Mesothelial cell of epicardium (in vitro differentiated cells): ENCODE measurements around the gene GJB5. TPM values are rescaled to one million over a fixed set of nuclear protein-coding genes. Genes with fewer than 3 reads are reported as not detected.
A peak's percentile ranks its signal among the peaks of the same experiment; 100 is the strongest.

ENCODE experiments used
- DNase-seq, 2 experiments: peaks; one replicate each; pipeline ENCODE4 v3.0.0; 2021; ENCODE audit warnings: low spot score in 2 of 2; ENCODE audit not compliant: unreplicated experiment in 2 of 2
- H3K27ac Mint-ChIP-seq: 2 replicates; pipeline ENCODE4 v1.8.0; 2021; ENCODE audit warnings: mixed read lengths
- H3K27me3 Mint-ChIP-seq: 2 replicates; pipeline ENCODE4 v1.8.0; 2021; ENCODE audit warnings: low read depth, mixed read lengths
- H3K36me3 Mint-ChIP-seq: 2 replicates; pipeline ENCODE4 v1.8.0; 2021; ENCODE audit warnings: mixed read lengths
- H3K4me1 Mint-ChIP-seq: 2 replicates; pipeline ENCODE4 v1.8.0; 2021; ENCODE audit warnings: mixed read lengths
- H3K4me3 Mint-ChIP-seq: 2 replicates; pipeline ENCODE4 v1.8.0; 2021; ENCODE audit warnings: mild to moderate bottlenecking, moderate library complexity, mixed read lengths
- H3K9me3 Mint-ChIP-seq: 2 replicates; pipeline ENCODE4 v1.8.0; 2021; ENCODE audit warnings: mixed read lengths
- total RNA-seq: library from RNA; stranded (reverse); gene quantifications from 3 replicates; pipeline ENCODE4 v1.2.1, GENCODE V29; 2021
- TF ChIP-seq, protein P1 (sequence below): fragments of 200-600 bp; sonication (generic); IDR thresholded peaks from one replicate; pipeline ENCODE4 v1.5.0; 2021; ENCODE audit warnings: antibody characterized with exemption; ENCODE audit not compliant: unreplicated experiment

GJB5 gene
- total RNA-seq, 1 donor from 2014 or later: 0.38 TPM

DNA sequence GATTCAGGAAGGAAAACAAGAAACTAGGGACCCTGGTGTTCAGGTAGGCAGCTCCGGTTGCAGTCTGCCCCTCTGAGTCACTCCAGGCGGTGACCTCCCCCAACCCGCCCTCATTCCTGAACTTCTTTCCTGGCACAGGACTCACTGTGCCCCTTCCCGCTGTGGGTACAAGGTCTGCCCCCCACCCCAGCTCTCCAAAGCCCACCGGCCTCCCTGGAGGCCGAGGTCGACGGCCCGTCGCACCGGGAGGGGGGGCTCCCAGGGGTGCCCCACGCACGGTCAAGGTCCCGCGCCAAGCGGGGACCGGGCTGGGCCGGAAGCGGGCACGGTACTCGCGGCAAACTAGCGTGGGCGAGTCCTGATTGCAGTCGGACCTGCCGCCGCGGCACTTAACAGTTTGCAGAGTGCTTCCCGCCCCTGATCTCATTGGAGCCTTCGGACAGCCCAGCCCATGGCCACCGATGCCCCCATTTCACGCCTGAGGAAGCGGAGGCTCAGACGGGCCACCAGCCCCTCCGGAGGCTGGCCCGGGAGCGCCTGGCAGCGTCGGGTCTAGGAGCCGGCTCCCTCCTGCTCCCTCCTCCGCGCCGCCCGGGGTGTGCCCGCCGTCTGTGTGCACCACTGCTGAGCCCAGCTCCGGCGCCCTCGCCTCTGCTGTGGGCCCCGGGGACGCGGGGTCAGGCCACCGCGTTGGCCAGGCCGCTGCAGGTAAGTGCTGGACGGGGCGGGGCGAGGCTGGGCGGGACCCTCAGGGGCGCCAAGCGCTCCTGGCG lies 26.4 kb downstream of the GJB5 start, which contains the start of gene GJB3:
TSS of gene GJB3 (plus strand) at position 144 of the 773 bp plus-strand sequence. CDS start 3,549 bp downstream, outside the sequence.
- Mint-ChIP-seq H3K27ac (no peak within 1 kb of the TSS), H3K9me3 (no peaks in the 10 kb centered on the region), H3K4me3 (peak within 1 kb of the TSS; percentile 32), H3K4me1 (peaks cover 4% of the 10 kb centered on the region), H3K27me3 (peaks cover 75% of the 10 kb centered on the region), H3K36me3 (no peaks in the 10 kb centered on the region)
- DNase-seq: no peak
- TF ChIP-seq, protein P1, sequence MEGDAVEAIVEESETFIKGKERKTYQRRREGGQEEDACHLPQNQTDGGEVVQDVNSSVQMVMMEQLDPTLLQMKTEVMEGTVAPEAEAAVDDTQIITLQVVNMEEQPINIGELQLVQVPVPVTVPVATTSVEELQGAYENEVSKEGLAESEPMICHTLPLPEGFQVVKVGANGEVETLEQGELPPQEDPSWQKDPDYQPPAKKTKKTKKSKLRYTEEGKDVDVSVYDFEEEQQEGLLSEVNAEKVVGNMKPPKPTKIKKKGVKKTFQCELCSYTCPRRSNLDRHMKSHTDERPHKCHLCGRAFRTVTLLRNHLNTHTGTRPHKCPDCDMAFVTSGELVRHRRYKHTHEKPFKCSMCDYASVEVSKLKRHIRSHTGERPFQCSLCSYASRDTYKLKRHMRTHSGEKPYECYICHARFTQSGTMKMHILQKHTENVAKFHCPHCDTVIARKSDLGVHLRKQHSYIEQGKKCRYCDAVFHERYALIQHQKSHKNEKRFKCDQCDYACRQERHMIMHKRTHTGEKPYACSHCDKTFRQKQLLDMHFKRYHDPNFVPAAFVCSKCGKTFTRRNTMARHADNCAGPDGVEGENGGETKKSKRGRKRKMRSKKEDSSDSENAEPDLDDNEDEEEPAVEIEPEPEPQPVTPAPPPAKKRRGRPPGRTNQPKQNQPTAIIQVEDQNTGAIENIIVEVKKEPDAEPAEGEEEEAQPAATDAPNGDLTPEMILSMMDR: no peak

DNA sequence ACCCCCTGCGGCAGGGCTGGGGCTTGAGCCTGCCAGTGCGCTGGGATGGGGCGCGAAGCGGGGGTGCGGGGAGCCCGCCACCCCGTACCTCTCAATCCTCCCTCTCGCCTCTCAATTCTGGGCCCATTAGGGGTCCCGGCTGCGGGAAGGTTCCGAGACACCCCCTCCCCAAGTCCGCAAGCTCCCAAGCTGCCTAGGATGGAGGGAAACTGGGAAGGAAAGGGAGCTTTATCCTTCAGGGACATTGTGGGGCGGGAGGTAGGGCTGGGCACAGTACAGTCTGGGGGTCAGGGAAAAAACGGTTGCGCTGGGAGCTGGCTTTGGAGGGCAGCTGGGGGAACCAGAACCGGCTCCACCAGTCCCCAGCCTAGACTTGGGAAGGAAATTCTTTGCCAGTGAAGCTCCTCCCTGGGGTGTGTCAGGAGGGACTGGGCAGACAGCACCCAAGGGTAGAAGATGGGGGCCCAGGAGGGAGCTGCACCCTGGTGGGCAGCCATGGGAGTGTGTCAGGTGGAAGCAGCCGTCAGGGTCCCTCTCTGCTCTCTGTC lies 27.1 kb downstream of the GJB5 start:
- TF ChIP-seq, protein P1: no peak
- Mint-ChIP-seq H3K27ac (no peak overlapping the region), H3K4me1 (peaks cover 4% of the 10 kb centered on the region), H3K9me3 (no peaks in the 10 kb centered on the region), H3K4me3 (peak overlapping the region; percentile 32), H3K36me3 (no peaks in the 10 kb centered on the region), H3K27me3 (peaks cover 80% of the 10 kb centered on the region)
- no peak for DNase-seq

DNA sequence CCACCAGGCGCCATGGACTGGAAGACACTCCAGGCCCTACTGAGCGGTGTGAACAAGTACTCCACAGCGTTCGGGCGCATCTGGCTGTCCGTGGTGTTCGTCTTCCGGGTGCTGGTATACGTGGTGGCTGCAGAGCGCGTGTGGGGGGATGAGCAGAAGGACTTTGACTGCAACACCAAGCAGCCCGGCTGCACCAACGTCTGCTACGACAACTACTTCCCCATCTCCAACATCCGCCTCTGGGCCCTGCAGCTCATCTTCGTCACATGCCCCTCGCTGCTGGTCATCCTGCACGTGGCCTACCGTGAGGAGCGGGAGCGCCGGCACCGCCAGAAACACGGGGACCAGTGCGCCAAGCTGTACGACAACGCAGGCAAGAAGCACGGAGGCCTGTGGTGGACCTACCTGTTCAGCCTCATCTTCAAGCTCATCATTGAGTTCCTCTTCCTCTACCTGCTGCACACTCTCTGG lies 29.9 kb downstream of the GJB5 start:
- TF ChIP-seq, protein P1: no peak
- H3K27me3 Mint-ChIP-seq: peaks cover 80% of the 10 kb centered on the region
- no peak overlapping the region for H3K27ac Mint-ChIP-seq
- peaks cover 4% of the 10 kb centered on the region for H3K4me1 Mint-ChIP-seq
- H3K4me3 Mint-ChIP-seq: no peak overlapping the region
- no peaks in the 10 kb centered on the region for H3K36me3 Mint-ChIP-seq
- peak in 1 of 2 experiments; percentile 30 for DNase-seq
- no peaks in the 10 kb centered on the region for H3K9me3 Mint-ChIP-seq

DNA sequence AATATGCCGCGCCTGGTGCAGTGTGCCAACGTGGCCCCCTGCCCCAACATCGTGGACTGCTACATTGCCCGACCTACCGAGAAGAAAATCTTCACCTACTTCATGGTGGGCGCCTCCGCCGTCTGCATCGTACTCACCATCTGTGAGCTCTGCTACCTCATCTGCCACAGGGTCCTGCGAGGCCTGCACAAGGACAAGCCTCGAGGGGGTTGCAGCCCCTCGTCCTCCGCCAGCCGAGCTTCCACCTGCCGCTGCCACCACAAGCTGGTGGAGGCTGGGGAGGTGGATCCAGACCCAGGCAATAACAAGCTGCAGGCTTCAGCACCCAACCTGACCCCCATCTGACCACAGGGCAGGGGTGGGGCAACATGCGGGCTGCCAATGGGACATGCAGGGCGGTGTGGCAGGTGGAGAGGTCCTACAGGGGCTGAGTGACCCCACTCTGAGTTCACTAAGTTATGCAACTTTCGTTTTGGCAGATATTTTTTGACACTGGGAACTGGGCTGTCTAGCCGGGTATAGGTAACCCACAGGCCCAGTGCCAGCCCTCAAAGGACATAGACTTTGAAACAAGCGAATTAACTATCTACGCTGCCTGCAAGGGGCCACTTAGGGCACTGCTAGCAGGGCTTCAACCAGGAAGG lies 30.5 kb downstream of the GJB5 start:
- peaks cover 4% of the 10 kb centered on the region for H3K4me1 Mint-ChIP-seq
- DNase-seq: peak in 1 of 2 experiments; percentile 24
- H3K9me3 Mint-ChIP-seq: no peaks in the 10 kb centered on the region
- no peaks in the 10 kb centered on the region for H3K36me3 Mint-ChIP-seq
- peaks cover 79% of the 10 kb centered on the region for H3K27me3 Mint-ChIP-seq
- no peak overlapping the region for H3K4me3 Mint-ChIP-seq
- TF ChIP-seq, protein P1: no peak
- H3K27ac Mint-ChIP-seq: no peak overlapping the region

DNA sequence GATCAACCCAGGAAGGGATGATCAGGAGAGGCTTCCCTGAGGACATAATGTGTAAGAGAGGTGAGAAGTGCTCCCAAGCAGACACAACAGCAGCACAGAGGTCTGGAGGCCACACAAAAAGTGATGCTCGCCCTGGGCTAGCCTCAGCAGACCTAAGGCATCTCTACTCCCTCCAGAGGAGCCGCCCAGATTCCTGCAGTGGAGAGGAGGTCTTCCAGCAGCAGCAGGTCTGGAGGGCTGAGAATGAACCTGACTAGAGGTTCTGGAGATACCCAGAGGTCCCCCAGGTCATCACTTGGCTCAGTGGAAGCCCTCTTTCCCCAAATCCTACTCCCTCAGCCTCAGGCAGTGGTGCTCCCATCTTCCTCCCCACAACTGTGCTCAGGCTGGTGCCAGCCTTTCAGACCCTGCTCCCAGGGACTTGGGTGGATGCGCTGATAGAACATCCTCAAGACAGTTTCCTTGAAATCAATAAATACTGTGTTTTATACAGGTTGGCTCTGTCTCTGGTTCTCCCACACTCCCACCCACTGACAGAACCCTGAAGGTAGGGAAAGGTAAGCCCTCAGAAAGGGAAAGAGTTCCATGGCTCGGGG lies 31.1 kb downstream of the GJB5 start:
- Mint-ChIP-seq H3K4me1 (peaks cover 4% of the 10 kb centered on the region), H3K27me3 (peaks cover 79% of the 10 kb centered on the region), H3K4me3 (no peak overlapping the region), H3K36me3 (no peaks in the 10 kb centered on the region), H3K9me3 (no peaks in the 10 kb centered on the region), H3K27ac (no peak overlapping the region)
- no peak for DNase-seq
- TF ChIP-seq, protein P1: no peak
